Caco-2 (cell line): ENCODE measurements around the gene FAP. TPM values are rescaled to one million over a fixed set of nuclear protein-coding genes. Genes with fewer than 3 reads are reported as not detected.

Source experiments
- BruUV-seq: library from RNA; stranded (reverse); fragments of 400-500 nt; replicated peaks from 2 replicates; lab custom pipeline; 2021; lab: Mats Ljungman, UMichigan
- CTCF ChIA-PET: fragments of 300-600 bp; sonication (Branson Sonifier 250); formaldehyde crosslinking; loops from one replicate; lab custom pipeline; 2022; ENCODE audit warnings: antibody characterized with exemption; lab: Charles Lee
- POLR2A ChIA-PET: fragments of 300-600 bp; sonication (Branson Sonifier 250); formaldehyde crosslinking; loops from one replicate; lab custom pipeline; 2022; ENCODE audit warnings: antibody characterized with exemption; lab: Charles Lee
- DNase-seq, 2 experiments: peaks; one replicate each; pipeline versions ENCODE4 v3.0.0 to v3.0.0-alpha.2; 2020 to 2022
- H3K27me3 ChIP-seq: replicated peaks from 2 replicates; pipeline ENCODE4 v1.6.0; 2011; ENCODE audit warnings: low read length; ENCODE audit not compliant: control insufficient read depth, insufficient read depth
- H3K36me3 ChIP-seq: 2 replicates; pipeline ENCODE4 v1.5.1; 2011; ENCODE audit warnings: low read length; ENCODE audit not compliant: control insufficient read depth, insufficient read depth
- H3K4me1 ChIP-seq: fragments of 250-450 bp; sonication (Bioruptor Pico); 2 replicates; pipeline ENCODE4 v1.5.1; 2020; ENCODE audit warnings: mild to moderate bottlenecking
- H3K4me3 ChIP-seq: 2 replicates; pipeline ENCODE4 v1.5.1; 2011; ENCODE audit warnings: low read depth, mild to moderate bottlenecking, control low read depth, low read length
- H3K9me3 ChIP-seq: fragments of 250-450 bp; sonication (Bioruptor Pico); 2 replicates; pipeline ENCODE4 v1.5.1; 2020; ENCODE audit warnings: mild to moderate bottlenecking, moderate library complexity
- H3K27ac Mint-ChIP-seq: one replicate; pipeline ENCODE4 v1.8.0; 2022; ENCODE audit warnings: mixed read lengths; ENCODE audit not compliant: unreplicated experiment
- H3K27me3 Mint-ChIP-seq: one replicate; pipeline ENCODE4 v1.8.0; 2022; ENCODE audit warnings: mixed read lengths; ENCODE audit not compliant: insufficient read depth, unreplicated experiment
- H3K36me3 Mint-ChIP-seq: one replicate; pipeline ENCODE4 v1.8.0; 2022; ENCODE audit warnings: mild to moderate bottlenecking, mixed read lengths; ENCODE audit not compliant: insufficient read depth, unreplicated experiment
- H3K4me1 Mint-ChIP-seq: one replicate; pipeline ENCODE4 v1.8.0; 2022; ENCODE audit warnings: low read depth, mixed read lengths; ENCODE audit not compliant: unreplicated experiment
- H3K4me3 Mint-ChIP-seq: one replicate; pipeline ENCODE4 v1.8.0; 2022; ENCODE audit warnings: mild to moderate bottlenecking, moderate library complexity, mixed read lengths; ENCODE audit not compliant: unreplicated experiment
- H3K9me3 Mint-ChIP-seq: one replicate; pipeline ENCODE4 v1.8.0; 2022; ENCODE audit warnings: mixed read lengths; ENCODE audit not compliant: unreplicated experiment
- intact Hi-C: fragments of 100-400 bp; cut with micrococcal nuclease; formaldehyde crosslinking; loops from one replicate; pipeline ENCODE4 v1.10.0; 2022; ENCODE audit not compliant: unreplicated experiment
- total RNA-seq: library from RNA; stranded (reverse); gene quantifications from 2 replicates; pipeline ENCODE4 v1.2.3, GENCODE V29; 2022
- TF ChIP-seq, protein P1 (sequence below), 2 experiments: fragments of 200-600 bp in 1 of 2; IDR thresholded peaks; 1 replicate in 1 of 2; 2 replicates in 1 of 2; pipeline versions ENCODE4 v1.5.1 to v1.8.0; 2011 to 2022; ENCODE audit warnings: antibody characterized with exemption in 1 of 2, control low read depth in 1 of 2, inconsistent platforms in 1 of 2, low read depth in 1 of 2, low read length in 1 of 2, mild to moderate bottlenecking in 1 of 2, moderate library complexity in 1 of 2; ENCODE audit not compliant: insufficient read depth in 1 of 2, severe bottlenecking in 1 of 2, unreplicated experiment in 1 of 2

FAP gene
- total RNA-seq, 1 experiment from 2014 or later: not detected

DNA sequence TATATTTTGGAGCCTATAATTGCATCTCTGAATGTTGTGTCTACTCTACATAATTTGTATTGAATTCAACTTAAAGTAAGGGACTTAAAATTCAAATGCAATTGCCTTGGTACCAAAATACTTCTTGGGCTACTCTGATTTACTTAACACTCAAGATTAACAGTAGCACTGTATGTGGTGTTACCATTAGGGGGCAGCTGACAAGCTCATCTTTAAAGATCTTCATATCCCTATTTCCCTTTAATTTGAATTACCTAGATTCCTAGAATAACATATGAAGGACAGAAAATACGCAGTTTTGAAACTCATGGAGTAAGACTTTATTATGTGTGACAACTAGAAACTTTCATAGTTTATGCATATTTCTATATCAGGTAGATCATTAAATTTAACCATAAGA, 37.4 kb upstream of the FAP start:
- BruUV-seq: no TSS peak
- H3K27ac Mint-ChIP-seq: no peak overlapping the region

DNA sequence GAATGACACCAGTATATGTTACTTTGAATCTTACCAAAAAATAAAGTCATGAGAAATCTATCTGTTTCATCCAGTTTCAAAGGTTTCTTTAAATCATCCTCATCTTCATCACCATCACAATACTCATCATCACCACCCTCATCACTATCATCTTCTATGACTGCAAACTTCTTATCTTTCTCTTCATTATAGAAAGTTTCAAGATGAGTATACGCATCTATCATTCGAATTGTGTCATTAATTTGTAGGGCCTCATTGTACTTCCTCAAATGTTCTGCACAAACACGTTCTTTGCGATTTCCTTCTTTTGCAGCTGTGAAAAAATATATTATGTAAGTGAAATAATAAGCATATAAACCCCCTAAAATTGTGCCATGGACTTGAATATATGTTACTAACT, 34.1 kb upstream of the FAP start:
- Histone ChIP-seq H3K36me3 (no peaks in the 10 kb centered on the region), H3K4me1 (no peaks in the 10 kb centered on the region), H3K4me3 (no peak overlapping the region), H3K9me3 (no peaks in the 10 kb centered on the region), H3K27me3 (no peaks in the 10 kb centered on the region)
- Mint-ChIP-seq H3K36me3 (no peaks in the 10 kb centered on the region), H3K4me3 (no peak overlapping the region), H3K27ac (no peak overlapping the region), H3K27me3 (no peaks in the 10 kb centered on the region), H3K9me3 (no peaks in the 10 kb centered on the region), H3K4me1 (no peaks in the 10 kb centered on the region)
- intact Hi-C loops: no loop called here
- no peak for DNase-seq
- POLR2A ChIA-PET: no interaction called here
- TF ChIP-seq, protein P1, sequence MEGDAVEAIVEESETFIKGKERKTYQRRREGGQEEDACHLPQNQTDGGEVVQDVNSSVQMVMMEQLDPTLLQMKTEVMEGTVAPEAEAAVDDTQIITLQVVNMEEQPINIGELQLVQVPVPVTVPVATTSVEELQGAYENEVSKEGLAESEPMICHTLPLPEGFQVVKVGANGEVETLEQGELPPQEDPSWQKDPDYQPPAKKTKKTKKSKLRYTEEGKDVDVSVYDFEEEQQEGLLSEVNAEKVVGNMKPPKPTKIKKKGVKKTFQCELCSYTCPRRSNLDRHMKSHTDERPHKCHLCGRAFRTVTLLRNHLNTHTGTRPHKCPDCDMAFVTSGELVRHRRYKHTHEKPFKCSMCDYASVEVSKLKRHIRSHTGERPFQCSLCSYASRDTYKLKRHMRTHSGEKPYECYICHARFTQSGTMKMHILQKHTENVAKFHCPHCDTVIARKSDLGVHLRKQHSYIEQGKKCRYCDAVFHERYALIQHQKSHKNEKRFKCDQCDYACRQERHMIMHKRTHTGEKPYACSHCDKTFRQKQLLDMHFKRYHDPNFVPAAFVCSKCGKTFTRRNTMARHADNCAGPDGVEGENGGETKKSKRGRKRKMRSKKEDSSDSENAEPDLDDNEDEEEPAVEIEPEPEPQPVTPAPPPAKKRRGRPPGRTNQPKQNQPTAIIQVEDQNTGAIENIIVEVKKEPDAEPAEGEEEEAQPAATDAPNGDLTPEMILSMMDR (IDR thresholded peaks at IDR 0.05; ENCODE audit: insufficient read depth in 1 of 2, low read depth in 1 of 2, low read length in 1 of 2, severe bottlenecking in 1 of 2, unreplicated experiment in 1 of 2): no peak
- BruUV-seq: no TSS peak
- CTCF ChIA-PET: no interaction called here

More for the DNA sequence above, 37.4 kb upstream of the FAP start:
- CTCF ChIA-PET: no interaction called here
- H3K4me1 Mint-ChIP-seq: no peaks in the 10 kb centered on the region
- no peaks in the 10 kb centered on the region for H3K9me3 Mint-ChIP-seq
- intact Hi-C loops: no loop called here
- TF ChIP-seq, protein P1 (IDR thresholded peaks at IDR 0.05; ENCODE audit: insufficient read depth in 1 of 2, low read depth in 1 of 2, low read length in 1 of 2, severe bottlenecking in 1 of 2, unreplicated experiment in 1 of 2): no peak
- no peak for DNase-seq
- no peak overlapping the region for H3K4me3 Mint-ChIP-seq
- Histone ChIP-seq H3K27me3 (no peaks in the 10 kb centered on the region), H3K4me3 (no peak overlapping the region), H3K9me3 (no peaks in the 10 kb centered on the region), H3K4me1 (no peaks in the 10 kb centered on the region), H3K36me3 (no peaks in the 10 kb centered on the region)
- peaks cover 7% of the 10 kb centered on the region for H3K27me3 Mint-ChIP-seq
- POLR2A ChIA-PET: no interaction called here
- no peaks in the 10 kb centered on the region for H3K36me3 Mint-ChIP-seq

DNA sequence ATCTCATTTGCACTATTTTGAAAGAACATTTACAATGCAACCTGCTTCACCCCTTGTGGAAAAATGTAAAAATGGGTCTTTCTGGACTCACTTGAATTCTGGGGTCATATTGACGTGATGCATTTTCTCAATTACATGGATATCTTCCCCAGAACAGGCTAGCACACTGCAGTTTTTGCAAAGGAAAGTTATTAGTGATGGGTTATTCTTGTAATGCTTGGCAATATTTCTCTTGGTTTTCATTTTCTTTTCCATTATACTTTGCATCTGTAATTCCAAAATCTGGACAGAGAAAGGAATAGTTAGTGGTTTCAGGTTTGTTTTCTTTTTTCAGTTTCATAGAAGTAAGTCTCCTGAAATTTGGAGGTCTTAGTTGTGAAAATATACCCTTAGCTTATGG, 24.8 kb upstream of the FAP start:
- Histone ChIP-seq H3K4me3 (no peak overlapping the region), H3K9me3 (no peaks in the 10 kb centered on the region), H3K4me1 (no peaks in the 10 kb centered on the region), H3K36me3 (no peaks in the 10 kb centered on the region), H3K27me3 (no peaks in the 10 kb centered on the region)
- Mint-ChIP-seq H3K36me3 (no peaks in the 10 kb centered on the region), H3K27me3 (no peaks in the 10 kb centered on the region), H3K4me3 (no peak overlapping the region), H3K27ac (no peak overlapping the region), H3K9me3 (no peaks in the 10 kb centered on the region), H3K4me1 (no peaks in the 10 kb centered on the region)
- intact Hi-C loops: no loop called here
- no peak for DNase-seq
- TF ChIP-seq, protein P1 (IDR thresholded peaks at IDR 0.05; ENCODE audit: insufficient read depth in 1 of 2, low read depth in 1 of 2, low read length in 1 of 2, severe bottlenecking in 1 of 2, unreplicated experiment in 1 of 2): no peak
- CTCF ChIA-PET: no interaction called here
- POLR2A ChIA-PET: no interaction called here
- BruUV-seq: no TSS peak
